Colonic mucosa (tissue), 4 donors: ENCODE results near the gene TRIOBP. TPM values are rescaled to one million over a fixed set of nuclear protein-coding genes. Genes with fewer than 3 reads are reported as not detected.

Source experiments
- DNase-seq: peaks from one replicate; pipeline ENCODE4 v3.0.0-alpha.2; 2020
- H3K27ac ChIP-seq: fragments of 200-600 bp; one replicate; pipeline ENCODE4 v1.8.0; 2021
- H3K27me3 ChIP-seq: fragments of 200-600 bp; one replicate; pipeline ENCODE4 v1.8.0; 2021
- H3K36me3 ChIP-seq: fragments of 200-600 bp; one replicate; pipeline ENCODE4 v1.8.0; 2021
- H3K4me1 ChIP-seq: fragments of 200-600 bp; one replicate; pipeline ENCODE4 v1.8.0; 2021; ENCODE audit warnings: mild to moderate bottlenecking
- H3K4me3 ChIP-seq: fragments of 200-600 bp; one replicate; pipeline ENCODE4 v1.8.0; 2021
- H3K9ac ChIP-seq, 2 donors: one replicate each; pipeline ENCODE4 v1.7.0; 2013; ENCODE audit warnings: control low read depth in 2 of 2, low read depth in 2 of 2, low read length in 2 of 2
- H3K9me3 ChIP-seq: fragments of 200-600 bp; one replicate; pipeline ENCODE4 v1.8.0; 2021
- CTCF ChIP-seq: fragments of 200-600 bp; IDR thresholded peaks from one replicate; pipeline ENCODE4 v1.8.0; 2022; ENCODE audit warnings: antibody characterized with exemption, mild to moderate bottlenecking
- intact Hi-C: fragments of 100-400 bp; cut with DNase I; formaldehyde crosslinking; loops from one replicate; pipeline ENCODE4 v1.14.1; 2022
- total RNA-seq, 2 donors: library from RNA; stranded (reverse); fragmentation: NEBNext Ultra II Directional in 1 of 2; extraction: Animal tissue kit (Norgen Biotek cat#: 25700) in 1 of 2; gene quantifications; one replicate each; pipeline ENCODE4 v1.2.1, GENCODE V29; 2021
- donor health status: healthy.
- donor health status: DM: no; HTN: no; CAD: no.
- donor health status: DM: no; HTN: no; CAD: no.

TRIOBP gene
- total RNA-seq, 2 donors from 2014 or later = 69.5 to 75.7 TPM

GRCh38 chr22:37769056-37769455, 72.2 kb downstream of the TRIOBP start:
- TF ChIP-seq CTCF = no peak
- no peaks in the 10 kb centered on the region for H3K9me3 ChIP-seq
- no peak overlapping the region for H3K27ac ChIP-seq
- H3K36me3 ChIP-seq = peaks cover 12% of the 10 kb centered on the region
- H3K9ac ChIP-seq = no peak overlapping the region
- DNase-seq = no peak
- H3K27me3 ChIP-seq = no peaks in the 10 kb centered on the region
- H3K4me3 ChIP-seq = no peak overlapping the region
- intact Hi-C loops = no loop called here
- no peaks in the 10 kb centered on the region for H3K4me1 ChIP-seq

DNA sequence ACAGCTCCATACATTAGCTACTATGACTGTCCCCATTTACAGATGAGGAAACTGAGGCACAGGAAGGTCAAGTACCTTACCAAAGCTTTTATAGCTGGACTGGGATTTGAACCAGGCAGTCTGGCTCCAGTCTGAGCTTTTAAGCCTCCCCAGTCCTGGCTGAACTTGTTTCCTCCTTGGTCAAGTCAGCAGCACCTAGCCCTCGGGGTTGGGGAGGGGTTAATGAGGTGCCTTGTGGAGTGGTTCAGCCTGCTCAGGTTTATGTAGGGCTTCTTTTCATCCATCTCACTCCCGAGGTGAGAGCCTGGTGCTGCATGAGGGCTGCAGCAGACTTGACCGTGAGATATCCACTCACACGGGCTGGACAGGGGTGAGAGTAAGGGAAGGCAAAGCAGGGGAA, 74.2 kb downstream of the TRIOBP start:
- H3K9ac ChIP-seq = no peak overlapping the region
- no peak overlapping the region for H3K27ac ChIP-seq
- no peaks in the 10 kb centered on the region for H3K27me3 ChIP-seq
- H3K4me1 ChIP-seq = no peaks in the 10 kb centered on the region
- H3K9me3 ChIP-seq = no peaks in the 10 kb centered on the region
- DNase-seq = no peak
- H3K4me3 ChIP-seq = no peak overlapping the region
- intact Hi-C loops = no loop called here
- no peak for TF ChIP-seq CTCF
- H3K36me3 ChIP-seq = peaks cover 12% of the 10 kb centered on the region

DNA sequence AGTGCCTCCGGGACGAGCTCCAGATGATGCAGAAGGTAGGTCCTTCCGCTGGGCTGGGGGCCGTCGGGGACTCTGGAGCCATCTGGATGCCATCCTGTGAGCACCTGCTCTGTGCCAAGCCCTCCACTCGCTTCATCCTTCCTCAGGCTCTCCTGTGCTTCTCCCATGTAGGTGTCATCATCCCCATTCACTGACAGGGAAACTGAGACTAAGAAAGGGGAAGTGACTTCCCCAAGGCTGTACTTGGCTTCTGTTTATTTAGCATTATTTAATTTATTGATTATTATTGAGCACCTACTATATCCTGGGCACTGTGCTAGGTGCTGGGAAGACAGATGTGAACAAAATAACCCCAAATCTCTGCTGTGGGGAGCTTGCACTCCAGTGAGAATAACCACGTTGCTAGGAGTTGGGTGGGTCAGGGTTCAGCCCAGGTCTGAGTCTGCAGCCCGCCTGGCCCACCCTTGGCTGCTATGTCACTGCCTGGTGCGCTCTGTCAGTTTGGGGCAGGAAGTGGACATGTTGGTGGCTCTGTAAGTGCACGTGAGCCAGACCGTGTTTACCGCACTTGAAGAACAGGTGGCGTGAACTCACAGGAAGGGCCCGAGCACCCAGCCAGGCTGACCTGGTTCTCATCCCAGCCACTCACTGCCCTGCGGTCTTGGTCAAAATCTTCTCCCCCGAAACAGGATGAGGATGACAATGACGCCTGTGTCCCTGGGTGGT, 75.0 kb downstream of the TRIOBP start:
- no peaks in the 10 kb centered on the region for H3K27me3 ChIP-seq
- peaks cover 12% of the 10 kb centered on the region for H3K36me3 ChIP-seq
- H3K4me3 ChIP-seq = no peak overlapping the region
- H3K9me3 ChIP-seq = no peaks in the 10 kb centered on the region
- no peak overlapping the region for H3K27ac ChIP-seq
- no peaks in the 10 kb centered on the region for H3K4me1 ChIP-seq
- H3K9ac ChIP-seq = no peak overlapping the region
- no peak for DNase-seq
- intact Hi-C loops = no loop called here
- TF ChIP-seq CTCF = no peak

DNA sequence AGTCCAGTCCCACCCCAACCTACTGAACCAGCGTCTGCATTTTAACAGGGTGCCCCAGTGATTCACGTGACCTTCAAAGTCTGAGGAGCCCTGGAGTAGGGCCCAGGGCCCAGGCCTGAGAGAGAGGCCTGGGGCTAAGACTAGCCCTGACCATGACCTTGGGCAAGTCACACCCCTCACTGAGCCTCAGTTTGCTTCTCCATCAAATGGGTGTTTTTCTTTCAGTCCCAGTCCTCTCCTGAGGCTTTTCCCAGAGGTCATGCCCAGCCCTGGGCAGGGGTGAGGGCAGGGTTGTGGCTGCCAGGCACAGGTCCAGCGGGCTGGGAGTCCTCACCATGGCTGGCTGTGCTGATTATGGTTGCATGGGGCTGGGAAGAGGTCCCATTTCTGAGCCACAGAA, 77.9 kb downstream of the TRIOBP start:
- H3K27me3 ChIP-seq = no peaks in the 10 kb centered on the region
- H3K27ac ChIP-seq = no peak overlapping the region
- no peak for TF ChIP-seq CTCF
- H3K9me3 ChIP-seq = no peaks in the 10 kb centered on the region
- peaks cover 12% of the 10 kb centered on the region for H3K36me3 ChIP-seq
- H3K4me1 ChIP-seq = no peaks in the 10 kb centered on the region
- H3K4me3 ChIP-seq = no peak overlapping the region
- no peak overlapping the region for H3K9ac ChIP-seq
- no peak for DNase-seq
- intact Hi-C loops = no loop called here

DNA sequence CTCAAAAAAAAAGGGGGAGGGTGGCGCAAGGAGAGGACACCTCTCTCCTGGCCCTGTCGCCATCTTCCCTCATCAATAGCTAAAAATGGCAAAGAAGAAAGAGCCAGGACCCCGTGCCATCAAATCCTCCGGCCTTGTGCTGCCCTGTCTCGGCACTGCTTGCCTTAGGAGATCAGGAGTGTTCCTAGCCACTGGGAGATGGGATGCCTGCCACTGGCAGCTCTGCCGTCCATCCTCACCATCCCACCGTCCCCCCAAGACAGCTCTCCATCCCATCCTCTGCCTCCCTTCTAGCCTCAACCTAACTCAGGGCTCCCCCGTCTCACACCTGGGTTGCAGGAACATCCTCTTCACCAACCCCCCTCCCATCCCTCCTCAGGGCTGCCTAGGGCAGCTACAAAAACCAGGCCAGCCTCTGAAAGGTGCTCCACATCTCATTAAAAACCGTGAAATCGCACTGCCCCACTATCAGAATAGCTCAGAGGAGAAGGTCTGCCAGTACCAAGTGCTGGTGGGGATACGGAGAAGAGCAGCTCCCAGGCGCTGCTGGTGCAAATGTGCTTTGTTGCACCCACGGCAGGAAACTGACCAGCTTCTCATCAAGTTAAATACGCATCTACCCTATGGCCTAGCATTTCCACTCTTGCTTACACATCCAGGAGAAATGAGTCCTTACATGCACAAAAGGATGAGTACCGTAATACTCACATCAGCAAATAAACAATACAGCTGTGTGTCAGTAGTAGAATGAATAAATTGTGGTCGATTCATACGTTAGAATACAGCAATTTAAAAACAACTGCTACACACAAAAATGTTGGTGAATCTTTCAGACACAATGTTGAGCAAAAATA, 79.2 kb downstream of the TRIOBP start:
- Histone ChIP-seq H3K4me1 (no peaks in the 10 kb centered on the region), H3K9ac (no peak overlapping the region), H3K27ac (no peak overlapping the region), H3K27me3 (no peaks in the 10 kb centered on the region), H3K4me3 (no peak overlapping the region), H3K36me3 (peaks cover 10% of the 10 kb centered on the region), H3K9me3 (no peaks in the 10 kb centered on the region)
- TF ChIP-seq CTCF = no peak
- no peak for DNase-seq
- intact Hi-C loops = no loop called here
